ENCODE measurements around the gene STX11.
"Not testable (repeated sequence)": the region's sequence is repeated elsewhere in the genome, so short reads cannot be mapped to it uniquely, and the experiment has no call there.

Gene STX11

DNA sequence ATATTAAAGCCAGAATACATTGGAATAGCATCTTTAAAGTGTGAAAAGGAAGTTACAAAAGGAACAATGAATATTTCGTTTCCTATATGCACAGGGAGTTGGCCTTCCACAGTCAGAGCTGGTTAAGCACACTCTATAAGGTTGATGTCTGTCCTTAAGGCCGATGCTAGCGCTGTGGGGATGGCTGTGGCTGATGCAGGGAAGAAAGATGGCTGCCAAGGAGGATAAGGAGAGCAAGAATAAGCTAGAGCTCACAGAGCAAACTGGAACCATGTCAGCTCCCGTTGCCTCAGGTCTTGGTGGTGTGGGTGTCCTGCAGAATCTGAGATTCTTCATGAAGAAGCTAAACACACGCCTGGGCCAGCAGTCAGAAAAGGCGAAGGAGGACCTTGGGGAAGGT is 20.8 kb upstream of the STX11 start:
- Histone ChIP-seq H2AFZ (ENCODE audit: insufficient read depth, low read length, poor library complexity) (no peak overlapping the region), H3K4me3 (ENCODE audit: low read depth, low read length) (no peak overlapping the region), H2BK120ac (ENCODE audit: insufficient read depth, low read length, poor library complexity) (no peak overlapping the region), H3K14ac (ENCODE audit: low read length) (no peak overlapping the region), H3K27ac (ENCODE audit: low read depth, low read length) (no peak overlapping the region), H2BK12ac (ENCODE audit: low read length) (no peak overlapping the region), H3K27me3 (ENCODE audit: insufficient read depth, low read length) (no peaks in the 10 kb centered on the region), H2AK5ac (ENCODE audit: low read length) (no peak overlapping the region), H3K4ac (ENCODE audit: low read depth, low read length) (no peak overlapping the region), H3K79me1 (ENCODE audit: low read length) (no peaks in the 10 kb centered on the region), H3K4me2 (ENCODE audit: low read length) (no peak overlapping the region), H3K36me3 (ENCODE audit: control insufficient read depth in 1 of 2, insufficient read depth in 2 of 2, low read length in 2 of 2) (no peaks in the 10 kb centered on the region), H3K18ac (ENCODE audit: low read length) (no peak overlapping the region), H4K91ac (ENCODE audit: low read depth, low read length) (no peak overlapping the region), H4K12ac (ENCODE audit: low read depth, low read length) (no peak overlapping the region), H3K79me2 (ENCODE audit: control insufficient read depth, insufficient read depth, low read length, poor library complexity) (no peaks in the 10 kb centered on the region), H4K8ac (ENCODE audit: low read depth, low read length) (no peak overlapping the region), H3K23ac (ENCODE audit: low read length) (no peak overlapping the region), H2BK5ac (ENCODE audit: low read depth, low read length, poor library complexity) (no peak overlapping the region), H3K9me3 (ENCODE audit: insufficient read depth, low read depth, low read length) (no peaks in the 10 kb centered on the region), H3K9ac (ENCODE audit: low read length) (no peak overlapping the region), H3K4me1 (ENCODE audit: control insufficient read depth in 1 of 2, insufficient read depth in 2 of 2, low read length in 2 of 2) (no peaks in the 10 kb centered on the region)
- no peak for DNase-seq
- no CpG with 5 or more reads among the region's 6 CpGs for WGBS (ENCODE audit: extremely low coverage, insufficient coverage, insufficient read length)

DNA sequence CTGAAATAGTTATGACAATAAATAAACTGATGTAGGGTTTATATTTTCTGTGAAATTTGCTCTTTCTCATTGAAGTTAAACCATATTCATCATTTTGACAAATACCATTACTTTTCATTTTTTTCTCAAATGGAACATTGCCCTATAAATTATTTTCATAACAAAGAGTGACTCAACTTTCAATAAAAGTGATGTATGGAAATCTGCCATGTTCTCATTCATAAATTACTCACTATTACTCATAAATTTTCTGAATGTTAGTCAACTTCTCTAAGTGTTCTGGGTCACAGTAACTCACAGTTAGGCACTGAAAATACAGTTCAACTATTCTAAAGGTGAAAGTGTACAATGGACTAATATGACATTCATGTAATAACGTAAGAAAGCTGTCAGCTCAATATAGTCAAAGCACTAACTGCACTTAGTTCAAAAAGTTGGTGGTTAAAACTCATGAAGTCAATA is 19.0 kb upstream of the STX11 start:
- no peak overlapping the region for H3K18ac ChIP-seq (ENCODE audit: low read length)
- no CpG with 5 or more reads among the region's 1 CpG for WGBS (ENCODE audit: extremely low coverage, insufficient coverage, insufficient read length)

DNA sequence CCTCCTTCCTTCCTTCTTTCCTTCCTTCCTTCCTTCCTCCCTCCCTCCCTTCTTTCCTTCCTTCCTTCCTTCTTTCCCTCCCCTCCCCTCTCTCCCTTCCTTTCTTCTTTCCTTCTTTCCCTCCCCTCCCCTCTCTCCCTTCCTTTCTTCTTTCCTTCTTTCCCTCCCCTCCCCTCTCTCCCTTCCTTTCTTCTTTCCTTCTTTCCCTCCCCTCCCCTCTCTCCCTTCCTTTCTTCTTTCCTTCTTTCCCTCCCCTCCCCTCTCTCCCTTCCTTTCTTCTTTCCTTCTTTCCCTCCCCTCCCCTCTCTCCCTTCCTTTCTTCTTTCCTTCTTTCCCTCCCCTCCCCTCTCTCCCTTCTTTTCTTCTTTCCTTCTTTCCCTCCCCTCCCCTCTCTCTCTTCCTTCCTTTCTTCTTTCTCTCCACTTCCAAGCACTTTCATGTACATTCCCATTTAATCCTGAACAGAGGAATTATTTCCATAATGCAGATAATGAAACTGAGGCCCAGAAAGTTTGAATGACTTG is 18.1 kb upstream of the STX11 start:
- not testable (repeated sequence) for H3K79me2 ChIP-seq (ENCODE audit: control insufficient read depth, insufficient read depth, low read length, poor library complexity); H3K9me3 ChIP-seq (ENCODE audit: insufficient read depth, low read depth, low read length); H3K27me3 ChIP-seq (ENCODE audit: insufficient read depth, low read length); H3K79me1 ChIP-seq (ENCODE audit: low read length); H3K23ac ChIP-seq (ENCODE audit: low read length); H3K4me2 ChIP-seq (ENCODE audit: low read length); H2BK120ac ChIP-seq (ENCODE audit: insufficient read depth, low read length, poor library complexity); DNase-seq; H2AFZ ChIP-seq (ENCODE audit: insufficient read depth, low read length, poor library complexity); H4K8ac ChIP-seq (ENCODE audit: low read depth, low read length); H3K9ac ChIP-seq (ENCODE audit: low read length); H4K91ac ChIP-seq (ENCODE audit: low read depth, low read length); H2AK5ac ChIP-seq (ENCODE audit: low read length); H4K12ac ChIP-seq (ENCODE audit: low read depth, low read length); H3K14ac ChIP-seq (ENCODE audit: low read length); H3K4me3 ChIP-seq (ENCODE audit: low read depth, low read length); H2BK5ac ChIP-seq (ENCODE audit: low read depth, low read length, poor library complexity); H3K4me1 ChIP-seq (ENCODE audit: control insufficient read depth in 1 of 2, insufficient read depth in 2 of 2, low read length in 2 of 2); H3K18ac ChIP-seq (ENCODE audit: low read length); H3K36me3 ChIP-seq (ENCODE audit: control insufficient read depth in 1 of 2, insufficient read depth in 2 of 2, low read length in 2 of 2); H2BK12ac ChIP-seq (ENCODE audit: low read length); H3K27ac ChIP-seq (ENCODE audit: low read depth, low read length); H3K4ac ChIP-seq (ENCODE audit: low read depth, low read length)

More for the DNA sequence above, 19.0 kb upstream of the STX11 start:
- no peak overlapping the region for H2BK5ac ChIP-seq (ENCODE audit: low read depth, low read length, poor library complexity)
- no peak overlapping the region for H4K8ac ChIP-seq (ENCODE audit: low read depth, low read length)
- no peaks in the 10 kb centered on the region for H3K4me1 ChIP-seq (ENCODE audit: control insufficient read depth in 1 of 2, insufficient read depth in 2 of 2, low read length in 2 of 2)
- DNase-seq, result peak in 1 of 2 donors; percentile 26
- H3K36me3 ChIP-seq (ENCODE audit: control insufficient read depth in 1 of 2, insufficient read depth in 2 of 2, low read length in 2 of 2), result no peaks in the 10 kb centered on the region
- no peak overlapping the region for H4K12ac ChIP-seq (ENCODE audit: low read depth, low read length)
- H3K23ac ChIP-seq (ENCODE audit: low read length), result no peak overlapping the region
- H3K9me3 ChIP-seq (ENCODE audit: insufficient read depth, low read depth, low read length), result no peaks in the 10 kb centered on the region
- H3K14ac ChIP-seq (ENCODE audit: low read length), result no peak overlapping the region
- H3K27ac ChIP-seq (ENCODE audit: low read depth, low read length), result no peak overlapping the region
- no peaks in the 10 kb centered on the region for H3K79me2 ChIP-seq (ENCODE audit: control insufficient read depth, insufficient read depth, low read length, poor library complexity)
- no peak overlapping the region for H2AFZ ChIP-seq (ENCODE audit: insufficient read depth, low read length, poor library complexity)
- no peak overlapping the region for H3K4me2 ChIP-seq (ENCODE audit: low read length)
- no peak overlapping the region for H2BK12ac ChIP-seq (ENCODE audit: low read length)
- H3K4ac ChIP-seq (ENCODE audit: low read depth, low read length), result no peak overlapping the region
- no peaks in the 10 kb centered on the region for H3K79me1 ChIP-seq (ENCODE audit: low read length)
- no peak overlapping the region for H4K91ac ChIP-seq (ENCODE audit: low read depth, low read length)
- H2BK120ac ChIP-seq (ENCODE audit: insufficient read depth, low read length, poor library complexity), result no peak overlapping the region
- H2AK5ac ChIP-seq (ENCODE audit: low read length), result no peak overlapping the region
- no peaks in the 10 kb centered on the region for H3K27me3 ChIP-seq (ENCODE audit: insufficient read depth, low read length)
- no peak overlapping the region for H3K9ac ChIP-seq (ENCODE audit: low read length)
- H3K4me3 ChIP-seq (ENCODE audit: low read depth, low read length), result no peak overlapping the region

DNA sequence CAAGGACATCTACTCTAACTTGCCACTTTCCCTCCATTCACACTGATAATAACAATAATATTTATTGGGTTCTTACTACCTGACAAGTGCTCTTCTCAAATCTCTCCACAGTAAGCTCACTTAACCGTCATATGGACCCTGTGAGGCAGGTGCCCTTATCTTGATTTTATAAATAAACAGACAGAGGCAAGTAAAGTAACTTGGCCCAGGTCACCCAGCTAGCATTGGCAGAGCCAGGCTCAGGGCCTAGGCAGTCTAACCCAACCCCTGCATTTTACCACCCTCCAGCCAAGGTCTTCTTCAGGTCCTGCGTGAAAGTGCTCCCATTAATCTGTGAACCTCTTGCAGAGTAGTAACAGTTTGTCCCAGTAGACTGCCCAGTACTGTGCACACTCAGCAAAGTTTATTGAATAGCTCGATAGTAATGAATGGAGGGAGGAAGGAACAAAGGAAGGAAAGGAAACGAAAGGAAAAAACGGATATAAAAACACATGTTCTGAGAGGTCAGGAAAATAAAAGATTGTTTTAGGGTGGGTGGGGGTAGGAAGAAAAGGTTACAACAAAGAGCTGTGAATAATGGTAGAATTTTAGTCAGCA is 17.0 kb upstream of the STX11 start:
- Histone ChIP-seq H3K27me3 (ENCODE audit: insufficient read depth, low read length) (no peaks in the 10 kb centered on the region), H2BK12ac (ENCODE audit: low read length) (no peak overlapping the region), H2AK5ac (ENCODE audit: low read length) (no peak overlapping the region), H3K9me3 (ENCODE audit: insufficient read depth, low read depth, low read length) (no peaks in the 10 kb centered on the region), H2BK5ac (ENCODE audit: low read depth, low read length, poor library complexity) (no peak overlapping the region), H2AFZ (ENCODE audit: insufficient read depth, low read length, poor library complexity) (no peak overlapping the region), H3K4me1 (ENCODE audit: control insufficient read depth in 1 of 2, insufficient read depth in 2 of 2, low read length in 2 of 2) (no peaks in the 10 kb centered on the region), H3K27ac (ENCODE audit: low read depth, low read length) (no peak overlapping the region), H3K79me1 (ENCODE audit: low read length) (no peaks in the 10 kb centered on the region), H3K9ac (ENCODE audit: low read length) (no peak overlapping the region), H3K14ac (ENCODE audit: low read length) (no peak overlapping the region), H3K18ac (ENCODE audit: low read length) (no peak overlapping the region), H3K4me3 (ENCODE audit: low read depth, low read length) (no peak overlapping the region), H3K36me3 (ENCODE audit: control insufficient read depth in 1 of 2, insufficient read depth in 2 of 2, low read length in 2 of 2) (no peaks in the 10 kb centered on the region), H4K91ac (ENCODE audit: low read depth, low read length) (no peak overlapping the region), H3K4me2 (ENCODE audit: low read length) (no peak overlapping the region), H3K79me2 (ENCODE audit: control insufficient read depth, insufficient read depth, low read length, poor library complexity) (no peaks in the 10 kb centered on the region), H4K12ac (ENCODE audit: low read depth, low read length) (no peak overlapping the region), H3K4ac (ENCODE audit: low read depth, low read length) (no peak overlapping the region), H4K8ac (ENCODE audit: low read depth, low read length) (no peak overlapping the region), H2BK120ac (ENCODE audit: insufficient read depth, low read length, poor library complexity) (no peak overlapping the region), H3K23ac (ENCODE audit: low read length) (no peak overlapping the region)
- no CpG with 5 or more reads among the region's 5 CpGs for WGBS (ENCODE audit: extremely low coverage, insufficient coverage, insufficient read length)
- DNase-seq, result no peak
